HG03039 (cell line): ENCODE data around the gene INTS12.
"Not testable (repeated sequence)": the region's sequence is repeated elsewhere in the genome, so short reads cannot be mapped to it uniquely, and the experiment has no call there.

ENCODE experiments used
- ATAC-seq: cut with Tn5 transposase; IDR thresholded peaks from one replicate; pipeline ENCODE4 v1.9.1; 2021; ENCODE audit warnings: mild to moderate bottlenecking, moderate library complexity; ENCODE audit not compliant: unreplicated experiment

The INTS12 gene

GRCh38 chr4:105694812-105695211, 13.7 kb downstream of the INTS12 start:
- not testable (repeated sequence) for ATAC-seq

- ATAC-seq = no peak
Observed at GRCh38 chr4:105686571-105686970, 21.9 kb downstream of the INTS12 start.

- no peak for ATAC-seq
Observed at GRCh38 chr4:105683038-105683437, 25.5 kb downstream of the INTS12 start.

- ATAC-seq = no peak
Observed at GRCh38 chr4:105679186-105679585, 29.3 kb downstream of the INTS12 start.

GRCh38 chr4:105677709-105678108, 30.8 kb downstream of the INTS12 start:
- ATAC-seq = no peak

GRCh38 chr4:105674011-105674410, 34.5 kb downstream of the INTS12 start:
- no peak for ATAC-seq

GRCh38 chr4:105671301-105671700, 37.2 kb downstream of the INTS12 start:
- no peak for ATAC-seq

GRCh38 chr4:105670684-105671083, 37.8 kb downstream of the INTS12 start:
- no peak for ATAC-seq

GRCh38 chr4:105666693-105667092, 41.8 kb downstream of the INTS12 start:
- ATAC-seq = no peak

- no peak for ATAC-seq
Observed at GRCh38 chr4:105662935-105663675, 45.4 kb downstream of the INTS12 start.

- ATAC-seq = no peak
Observed at GRCh38 chr4:105661028-105661427, 47.5 kb downstream of the INTS12 start.

- ATAC-seq = no peak
Observed at GRCh38 chr4:105659190-105659589, 49.3 kb downstream of the INTS12 start.

GRCh38 chr4:105657117-105657765, 51.2 kb downstream of the INTS12 start:
- ATAC-seq = no peak

GRCh38 chr4:105652286-105652888, 56.1 kb downstream of the INTS12 start:
- no peak for ATAC-seq

GRCh38 chr4:105651884-105652283, 56.6 kb downstream of the INTS12 start:
- ATAC-seq = no peak

GRCh38 chr4:105650190-105650589, 58.3 kb downstream of the INTS12 start:
- no peak for ATAC-seq

GRCh38 chr4:105645440-105645839, 63.0 kb downstream of the INTS12 start:
- no peak for ATAC-seq

GRCh38 chr4:105644257-105644656, 64.2 kb downstream of the INTS12 start:
- no peak for ATAC-seq

GRCh38 chr4:105641845-105642244, 66.6 kb downstream of the INTS12 start:
- ATAC-seq = no peak

GRCh38 chr4:105637408-105638176, 70.9 kb downstream of the INTS12 start:
- peak; percentile 75 for ATAC-seq

GRCh38 chr4:105634402-105635080, 73.9 kb downstream of the INTS12 start:
- no peak for ATAC-seq
